Measurements from ENCODE around the gene CREB3L2.
"Not testable (repeated sequence)": the region's sequence is repeated elsewhere in the genome, so short reads cannot be mapped to it uniquely, and the experiment has no call there.

The CREB3L2 gene, protein sequence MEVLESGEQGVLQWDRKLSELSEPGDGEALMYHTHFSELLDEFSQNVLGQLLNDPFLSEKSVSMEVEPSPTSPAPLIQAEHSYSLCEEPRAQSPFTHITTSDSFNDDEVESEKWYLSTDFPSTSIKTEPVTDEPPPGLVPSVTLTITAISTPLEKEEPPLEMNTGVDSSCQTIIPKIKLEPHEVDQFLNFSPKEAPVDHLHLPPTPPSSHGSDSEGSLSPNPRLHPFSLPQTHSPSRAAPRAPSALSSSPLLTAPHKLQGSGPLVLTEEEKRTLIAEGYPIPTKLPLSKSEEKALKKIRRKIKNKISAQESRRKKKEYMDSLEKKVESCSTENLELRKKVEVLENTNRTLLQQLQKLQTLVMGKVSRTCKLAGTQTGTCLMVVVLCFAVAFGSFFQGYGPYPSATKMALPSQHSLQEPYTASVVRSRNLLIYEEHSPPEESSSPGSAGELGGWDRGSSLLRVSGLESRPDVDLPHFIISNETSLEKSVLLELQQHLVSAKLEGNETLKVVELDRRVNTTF

DNA sequence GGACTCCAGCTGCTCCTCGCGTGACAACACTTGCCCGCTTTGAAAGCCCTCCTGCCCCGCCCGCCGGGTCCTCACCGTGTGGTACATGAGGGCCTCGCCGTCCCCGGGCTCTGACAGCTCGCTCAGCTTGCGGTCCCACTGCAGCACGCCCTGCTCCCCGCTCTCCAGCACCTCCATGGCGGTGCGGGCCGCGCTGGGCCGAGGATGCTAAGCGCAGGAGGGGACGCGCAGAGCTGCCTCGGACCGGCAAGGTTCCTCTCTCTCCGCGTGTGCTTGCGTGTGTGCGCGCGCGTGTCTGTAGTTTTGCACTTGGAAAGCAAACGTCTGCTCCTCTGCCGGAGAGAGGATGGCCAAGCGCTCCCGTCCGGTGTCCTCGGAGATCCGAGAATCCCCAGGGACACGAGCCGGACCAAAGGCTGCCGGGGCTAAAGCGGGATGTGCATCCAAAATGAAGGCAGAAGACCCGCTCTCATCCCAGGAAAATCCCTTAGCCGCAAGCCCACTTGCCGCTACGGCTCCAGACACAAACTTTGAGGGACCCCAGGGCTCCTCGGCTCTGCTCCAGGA is at the start of gene CREB3L2:
CREB3L2 (minus strand) TSS at position 558 of the 567 bp plus-strand sequence; CDS start at position 177, 381 bp downstream.
- TF ChIP-seq, protein P1, sequence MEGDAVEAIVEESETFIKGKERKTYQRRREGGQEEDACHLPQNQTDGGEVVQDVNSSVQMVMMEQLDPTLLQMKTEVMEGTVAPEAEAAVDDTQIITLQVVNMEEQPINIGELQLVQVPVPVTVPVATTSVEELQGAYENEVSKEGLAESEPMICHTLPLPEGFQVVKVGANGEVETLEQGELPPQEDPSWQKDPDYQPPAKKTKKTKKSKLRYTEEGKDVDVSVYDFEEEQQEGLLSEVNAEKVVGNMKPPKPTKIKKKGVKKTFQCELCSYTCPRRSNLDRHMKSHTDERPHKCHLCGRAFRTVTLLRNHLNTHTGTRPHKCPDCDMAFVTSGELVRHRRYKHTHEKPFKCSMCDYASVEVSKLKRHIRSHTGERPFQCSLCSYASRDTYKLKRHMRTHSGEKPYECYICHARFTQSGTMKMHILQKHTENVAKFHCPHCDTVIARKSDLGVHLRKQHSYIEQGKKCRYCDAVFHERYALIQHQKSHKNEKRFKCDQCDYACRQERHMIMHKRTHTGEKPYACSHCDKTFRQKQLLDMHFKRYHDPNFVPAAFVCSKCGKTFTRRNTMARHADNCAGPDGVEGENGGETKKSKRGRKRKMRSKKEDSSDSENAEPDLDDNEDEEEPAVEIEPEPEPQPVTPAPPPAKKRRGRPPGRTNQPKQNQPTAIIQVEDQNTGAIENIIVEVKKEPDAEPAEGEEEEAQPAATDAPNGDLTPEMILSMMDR (IDR thresholded peaks at IDR 0.05), result no peak
- H3K4me3 ChIP-seq, result peak within 1 kb of the TSS; percentile 73
- DNase-seq (ENCODE audit: low spot score), result peak; percentile 87
- peak within 1 kb of the TSS; percentile 86 to 88 for H3K27ac ChIP-seq

DNA sequence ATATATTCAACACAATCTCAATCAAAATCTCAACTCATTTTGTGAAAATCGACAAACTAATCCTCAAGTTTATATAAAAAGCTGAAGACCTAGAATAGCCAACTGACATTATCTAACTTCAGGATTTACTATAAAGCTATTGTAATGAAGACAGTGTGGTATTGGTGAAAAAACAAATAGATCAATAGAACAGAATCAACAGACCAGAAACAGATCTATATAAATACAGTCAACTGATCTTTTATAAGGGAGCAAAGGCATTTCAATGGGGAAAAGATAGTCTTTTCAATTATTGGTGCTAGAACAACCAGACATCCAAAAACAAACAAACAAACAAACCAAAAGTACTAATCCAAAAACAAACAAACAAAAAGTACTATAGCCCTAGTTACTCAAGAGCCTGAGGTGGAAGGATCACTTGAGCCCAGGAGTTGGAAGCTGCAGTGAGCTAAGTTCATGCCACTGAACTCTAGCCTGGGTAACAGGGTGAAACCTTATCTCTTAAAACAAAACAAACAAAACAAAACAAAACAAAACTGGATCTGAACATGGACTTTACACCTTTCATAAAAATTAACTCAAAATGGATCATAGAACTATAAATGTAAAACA is 47.7 kb upstream of the CREB3L2 start:
- H3K4me3 ChIP-seq, result no peak overlapping the region
- no peak overlapping the region for H3K27ac ChIP-seq
- TF ChIP-seq, protein P1 (IDR thresholded peaks at IDR 0.05), result no peak
- DNase-seq (ENCODE audit: low spot score), result no peak

DNA sequence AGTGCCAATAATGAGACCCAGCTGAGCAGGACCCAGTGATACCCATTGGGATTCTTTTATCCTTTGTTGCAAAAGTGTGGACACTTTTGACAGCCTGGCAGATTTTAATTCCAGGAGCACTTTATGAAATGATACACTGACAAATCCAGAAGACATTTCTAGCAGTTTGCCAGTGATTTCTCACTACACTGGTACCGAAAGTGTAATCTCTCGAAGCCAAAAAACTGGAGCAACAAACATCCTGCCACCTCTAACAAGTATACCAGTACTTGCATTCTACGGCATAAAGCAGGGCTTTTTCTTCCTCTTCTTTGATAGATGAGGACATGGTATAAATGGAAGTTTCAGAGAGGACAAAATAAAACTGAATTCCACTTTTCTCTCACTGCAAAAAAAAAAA is 46.0 kb upstream of the CREB3L2 start:
- no peak overlapping the region for H3K4me3 ChIP-seq
- TF ChIP-seq, protein P1 (IDR thresholded peaks at IDR 0.05), result no peak
- DNase-seq (ENCODE audit: low spot score), result no peak
- H3K27ac ChIP-seq, result no peak overlapping the region

DNA sequence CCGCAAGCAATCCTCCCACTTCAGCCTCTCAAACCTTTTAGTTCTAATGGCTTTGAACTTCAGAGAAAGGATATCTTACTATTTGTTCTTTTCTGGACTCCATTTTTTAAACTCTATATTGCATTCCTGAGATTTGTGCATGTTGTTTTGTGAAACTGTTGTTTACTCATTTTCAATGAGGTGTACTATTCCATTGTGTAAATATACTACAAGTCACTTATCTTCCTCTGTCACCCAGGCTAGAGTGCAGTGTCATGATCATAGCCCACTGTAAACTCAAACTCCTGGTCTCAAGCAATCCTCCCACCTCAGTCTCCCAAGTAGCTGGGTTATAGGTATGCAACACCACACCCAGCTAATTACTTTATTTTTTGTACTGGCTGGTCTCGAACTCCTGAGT is 43.0 kb upstream of the CREB3L2 start:
- TF ChIP-seq, protein P1 (IDR thresholded peaks at IDR 0.05), result no peak
- no peak for DNase-seq (ENCODE audit: low spot score)
- Histone ChIP-seq H3K27ac (no peak overlapping the region), H3K4me3 (no peak overlapping the region)

DNA sequence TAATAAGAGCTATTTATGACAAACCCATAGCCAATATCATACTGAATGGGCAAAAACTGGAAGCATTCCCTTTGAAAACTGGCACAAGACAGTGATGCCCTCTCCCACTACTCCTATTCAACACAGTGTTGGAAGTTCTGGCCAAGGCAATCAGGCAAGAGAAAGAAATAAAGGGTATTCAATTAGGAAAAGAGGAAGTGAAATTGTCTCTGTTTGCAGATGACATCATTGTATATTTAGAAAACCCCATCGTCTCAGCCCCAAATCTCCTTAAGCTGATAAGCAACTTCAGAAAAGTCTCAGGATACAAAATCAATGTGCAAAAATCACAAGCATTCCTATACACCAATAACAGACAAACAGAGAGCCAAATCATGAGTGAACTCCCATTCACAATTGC is 38.2 kb upstream of the CREB3L2 start:
- DNase-seq (ENCODE audit: low spot score); H3K27ac ChIP-seq; H3K4me3 ChIP-seq: not testable (repeated sequence)

DNA sequence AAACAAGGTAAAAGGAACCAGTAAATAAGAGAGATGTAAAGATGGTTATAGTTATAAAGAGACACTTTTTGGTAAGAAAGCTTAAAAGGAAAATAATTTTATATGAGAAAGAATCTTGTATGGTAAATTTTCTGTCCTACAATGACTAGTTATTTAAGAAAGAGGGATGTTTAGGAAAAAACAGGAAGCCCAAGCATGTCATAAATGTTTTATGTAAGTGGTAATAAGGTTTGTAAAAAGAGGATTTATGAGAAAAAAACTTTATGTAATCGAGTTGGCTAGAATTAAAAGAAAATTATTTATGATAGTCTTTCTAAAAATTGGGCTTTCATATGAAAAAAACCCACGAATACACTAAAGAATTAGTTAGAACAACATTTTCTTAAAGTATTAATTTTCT is 34.2 kb upstream of the CREB3L2 start:
- Histone ChIP-seq H3K4me3 (no peak overlapping the region), H3K27ac (no peak overlapping the region)
- TF ChIP-seq, protein P1 (IDR thresholded peaks at IDR 0.05), result no peak
- no peak for DNase-seq (ENCODE audit: low spot score)

DNA sequence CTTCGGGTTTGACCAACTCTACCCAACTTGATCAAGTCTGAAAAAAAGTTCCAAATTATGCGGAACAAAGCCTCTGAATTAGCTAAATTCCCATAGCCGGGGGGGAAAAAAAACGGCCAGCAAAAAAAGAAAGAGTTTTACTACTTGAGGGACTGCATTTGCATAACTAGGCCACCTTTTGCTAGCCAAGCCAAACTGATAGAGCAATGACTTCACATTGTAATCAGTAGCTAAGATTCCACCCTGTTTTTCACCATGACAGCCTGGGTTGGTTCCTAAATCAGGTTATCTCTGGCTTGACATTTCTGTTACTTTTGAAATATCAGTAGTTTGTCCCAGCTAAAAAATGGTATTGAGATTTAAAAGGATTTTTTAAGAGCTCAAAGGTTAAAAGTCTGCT is 31.4 kb upstream of the CREB3L2 start:
- TF ChIP-seq, protein P1 (IDR thresholded peaks at IDR 0.05), result no peak
- Histone ChIP-seq H3K4me3 (no peak overlapping the region), H3K27ac (no peak overlapping the region)
- DNase-seq (ENCODE audit: low spot score), result no peak
